Activated effector memory CD4-positive, alpha-beta T cell treated with Interleukin-2 at 50 U/mL for 16 hours (primary cell): ENCODE measurements around the gene FBLN2.

ENCODE experiments used
- DNase-seq: peaks from one replicate; pipeline ENCODE4 v3.0.0-alpha.2; 2020

FBLN2 gene

GRCh38 chr3:13569201-13569600 lies 20.3 kb downstream of the FBLN2 start:
- DNase-seq = no peak

- no peak for DNase-seq
Observed at GRCh38 chr3:13569641-13570390, 20.9 kb downstream of the FBLN2 start.

GRCh38 chr3:13570391-13571194 lies 21.7 kb downstream of the FBLN2 start:
- DNase-seq = no peak

- DNase-seq = no peak
Observed at GRCh38 chr3:13571264-13571663, 22.3 kb downstream of the FBLN2 start.

GRCh38 chr3:13571831-13572750 lies 23.2 kb downstream of the FBLN2 start:
- no peak for DNase-seq

GRCh38 chr3:13572926-13573623 lies 24.1 kb downstream of the FBLN2 start:
- DNase-seq = no peak

- DNase-seq = no peak
Observed at GRCh38 chr3:13574083-13574797, 25.3 kb downstream of the FBLN2 start.

GRCh38 chr3:13574798-13575451 lies 26.0 kb downstream of the FBLN2 start:
- DNase-seq = no peak

GRCh38 chr3:13575459-13576061 lies 26.6 kb downstream of the FBLN2 start:
- DNase-seq = no peak

- no peak for DNase-seq
Observed at GRCh38 chr3:13577181-13578121, 28.5 kb downstream of the FBLN2 start.

GRCh38 chr3:13578251-13578650 lies 29.3 kb downstream of the FBLN2 start:
- no peak for DNase-seq

- DNase-seq = no peak
Observed at GRCh38 chr3:13579063-13579462, 30.1 kb downstream of the FBLN2 start.

GRCh38 chr3:13580256-13581023 lies 31.5 kb downstream of the FBLN2 start:
- no peak for DNase-seq

- DNase-seq = no peak
Observed at GRCh38 chr3:13581485-13582365, 32.8 kb downstream of the FBLN2 start.

GRCh38 chr3:13582366-13583250 lies 33.7 kb downstream of the FBLN2 start:
- no peak for DNase-seq
